Osteocyte (in vitro differentiated cells): ENCODE data around the gene TM4SF20. TPM values are rescaled to one million over a fixed set of nuclear protein-coding genes. Genes with fewer than 3 reads are reported as not detected.
A peak's percentile ranks its signal among the peaks of the same experiment; 100 is the strongest.

Experiments used
- DNase-seq: peaks from one replicate; pipeline ENCODE4 v3.0.0; 2021; ENCODE audit warnings: mixed read lengths; ENCODE audit not compliant: unreplicated experiment; ENCODE audit errors: extremely low spot score
- H3K27ac Mint-ChIP-seq: one replicate; pipeline ENCODE4 v1.8.0; 2021; ENCODE audit warnings: mild to moderate bottlenecking, mixed read lengths; ENCODE audit not compliant: unreplicated experiment
- H3K27me3 Mint-ChIP-seq: one replicate; pipeline ENCODE4 v1.8.0; 2021; ENCODE audit warnings: mixed read lengths; ENCODE audit not compliant: unreplicated experiment
- H3K36me3 Mint-ChIP-seq: one replicate; pipeline ENCODE4 v1.8.0; 2021; ENCODE audit warnings: mixed read lengths; ENCODE audit not compliant: unreplicated experiment
- H3K4me1 Mint-ChIP-seq: one replicate; pipeline ENCODE4 v1.8.0; 2021; ENCODE audit warnings: mixed read lengths; ENCODE audit not compliant: unreplicated experiment
- H3K4me3 Mint-ChIP-seq: one replicate; pipeline ENCODE4 v1.8.0; 2021; ENCODE audit warnings: mild to moderate bottlenecking, moderate library complexity, mixed read lengths; ENCODE audit not compliant: unreplicated experiment
- H3K9me3 Mint-ChIP-seq: one replicate; pipeline ENCODE4 v1.8.0; 2021; ENCODE audit warnings: mixed read lengths; ENCODE audit not compliant: unreplicated experiment
- CTCF ChIP-seq: fragments of 200-600 bp; sonication (generic); IDR thresholded peaks from 2 replicates; pipeline ENCODE4 v1.5.0; 2021; ENCODE audit warnings: antibody characterized with exemption, mild to moderate bottlenecking, moderate library complexity
- total RNA-seq: library from RNA; stranded (reverse); gene quantifications from 2 replicates; pipeline ENCODE4 v1.2.1, GENCODE V29; 2021

The TM4SF20 gene
- total RNA-seq, 1 donor from 2014 or later, result not detected

DNA sequence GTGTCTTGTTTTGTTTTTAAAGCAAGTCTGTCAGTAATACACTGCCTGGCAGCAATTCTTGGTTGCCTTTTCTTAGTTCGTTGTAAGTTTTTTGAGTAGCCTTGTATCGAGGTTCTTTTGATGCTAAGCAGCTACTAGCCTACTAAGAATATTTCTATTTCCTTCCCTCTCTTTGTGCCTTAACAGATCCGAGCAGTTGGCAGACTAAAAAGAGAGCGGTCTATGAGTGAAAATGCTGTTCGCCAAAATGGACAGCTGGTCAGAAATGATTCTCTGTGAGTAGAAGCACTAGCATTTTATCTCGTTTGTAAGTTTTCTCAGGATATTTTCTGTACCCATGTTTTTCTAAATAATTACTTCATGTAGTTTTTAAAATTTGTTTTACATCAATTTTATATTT is 39.0 kb downstream of the TM4SF20 start:
- no peak for DNase-seq
- Mint-ChIP-seq H3K9me3 (no peaks in the 10 kb centered on the region), H3K36me3 (peaks cover 43% of the 10 kb centered on the region), H3K4me1 (no peaks in the 10 kb centered on the region), H3K27me3 (no peaks in the 10 kb centered on the region), H3K27ac (no peak overlapping the region), H3K4me3 (no peak overlapping the region)
- no peak for TF ChIP-seq CTCF

DNA sequence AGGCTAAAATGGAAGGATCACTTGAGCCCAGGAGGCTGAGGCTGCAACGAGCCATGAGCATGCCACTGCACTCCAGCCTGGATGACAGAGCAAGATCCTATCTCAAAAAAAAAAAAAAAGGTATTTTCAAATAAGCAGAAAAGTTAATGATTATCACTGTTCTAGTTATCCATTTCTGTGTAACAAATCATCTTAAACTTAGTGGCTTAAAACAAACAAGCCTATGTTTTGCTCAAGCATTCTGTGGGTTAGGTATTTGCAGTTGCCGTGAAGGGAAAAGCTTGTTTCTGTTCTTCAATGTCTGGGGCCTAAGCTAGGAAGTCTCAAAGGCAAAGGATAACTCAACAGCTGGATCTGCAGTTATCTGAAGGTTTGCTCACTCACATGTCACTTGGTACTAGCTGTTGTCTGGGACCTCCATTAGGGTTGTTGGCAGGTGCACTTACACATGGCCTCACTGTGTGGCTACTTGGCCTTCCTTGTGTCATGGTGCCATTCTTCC is 40.0 kb downstream of the TM4SF20 start:
- no peaks in the 10 kb centered on the region for H3K27me3 Mint-ChIP-seq
- TF ChIP-seq CTCF, result no peak
- H3K36me3 Mint-ChIP-seq, result peaks cover 48% of the 10 kb centered on the region
- no peak for DNase-seq
- H3K27ac Mint-ChIP-seq, result no peak overlapping the region
- no peak overlapping the region for H3K4me3 Mint-ChIP-seq
- no peaks in the 10 kb centered on the region for H3K4me1 Mint-ChIP-seq
- H3K9me3 Mint-ChIP-seq, result no peaks in the 10 kb centered on the region

DNA sequence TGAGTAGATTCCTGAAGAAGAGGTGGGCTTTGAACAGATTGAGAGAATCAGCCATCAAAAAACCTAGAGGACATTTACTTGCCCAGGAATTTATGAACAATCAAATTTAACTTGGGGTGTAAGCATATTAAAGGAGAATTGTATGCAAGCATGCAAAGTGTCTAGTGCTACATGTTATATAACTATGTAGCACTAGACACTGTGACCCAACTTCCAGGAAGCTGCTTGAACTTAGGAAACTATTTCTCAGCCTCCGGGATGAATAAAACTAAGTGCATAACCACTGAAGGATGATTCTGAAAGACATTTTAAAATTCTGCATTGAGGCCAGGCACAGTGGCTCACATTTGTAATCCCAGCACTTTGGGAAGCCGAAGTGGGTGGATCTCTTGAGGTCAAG is 41.7 kb downstream of the TM4SF20 start:
- H3K36me3 Mint-ChIP-seq, result peaks cover 55% of the 10 kb centered on the region
- no peaks in the 10 kb centered on the region for H3K27me3 Mint-ChIP-seq
- no peak overlapping the region for H3K4me3 Mint-ChIP-seq
- no peak for TF ChIP-seq CTCF
- no peaks in the 10 kb centered on the region for H3K9me3 Mint-ChIP-seq
- no peak for DNase-seq
- no peaks in the 10 kb centered on the region for H3K4me1 Mint-ChIP-seq
- no peak overlapping the region for H3K27ac Mint-ChIP-seq

GRCh38 chr2:227335713-227336112 is 43.4 kb downstream of the TM4SF20 start:
- Mint-ChIP-seq H3K9me3 (no peaks in the 10 kb centered on the region), H3K36me3 (peaks cover 63% of the 10 kb centered on the region), H3K27ac (no peak overlapping the region), H3K4me3 (no peak overlapping the region), H3K4me1 (no peaks in the 10 kb centered on the region), H3K27me3 (no peaks in the 10 kb centered on the region)
- DNase-seq, result no peak
- TF ChIP-seq CTCF, result no peak

DNA sequence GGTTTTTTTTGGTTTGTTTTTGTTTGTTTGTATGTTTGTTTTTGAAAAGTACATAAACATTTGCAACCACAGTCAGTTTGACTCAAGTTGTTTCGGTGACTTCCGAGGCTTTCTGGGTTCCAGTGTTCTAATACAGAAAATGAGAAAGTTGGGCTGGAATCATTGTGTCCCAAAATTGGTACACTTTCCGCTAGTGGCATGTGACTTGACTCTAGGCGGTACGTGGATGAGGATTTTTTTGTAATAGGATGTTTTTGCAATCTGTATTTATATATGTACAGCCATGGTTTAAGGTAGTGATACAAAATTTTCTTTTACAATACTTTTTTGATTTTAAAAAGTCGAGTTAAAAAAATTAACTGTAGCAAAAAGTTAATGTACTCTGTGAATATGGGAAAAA is 52.3 kb downstream of the TM4SF20 start:
- no peak for TF ChIP-seq CTCF
- no peak overlapping the region for H3K27ac Mint-ChIP-seq
- H3K4me1 Mint-ChIP-seq, result peaks cover 25% of the 10 kb centered on the region
- peaks cover 9% of the 10 kb centered on the region for H3K9me3 Mint-ChIP-seq
- H3K36me3 Mint-ChIP-seq, result peaks cover 13% of the 10 kb centered on the region
- peak overlapping the region; percentile 90 for H3K4me3 Mint-ChIP-seq
- H3K27me3 Mint-ChIP-seq, result no peaks in the 10 kb centered on the region
- no peak for DNase-seq
